KMS-11 (cell line): Measurements from ENCODE around the gene ZAR1.

Experiments used
- H2AFZ ChIP-seq: fragments of 200-600 bp; sonication (generic); 2 replicates; pipeline ENCODE4 v1.6.1; 2016; ENCODE audit warnings: antibody characterized with exemption, mixed run types, low read depth
- H3K27ac ChIP-seq: fragments of 200-600 bp; sonication (generic); 2 replicates; pipeline ENCODE4 v1.6.1; 2016; ENCODE audit warnings: mild to moderate bottlenecking, mixed run types
- H3K27me3 ChIP-seq: fragments of 200-600 bp; sonication (generic); 2 replicates; pipeline ENCODE4 v1.6.1; 2017; ENCODE audit warnings: mild to moderate bottlenecking, low read depth, mixed run types, moderate library complexity; ENCODE audit not compliant: insufficient read depth
- H3K36me3 ChIP-seq: fragments of 200-600 bp; sonication (generic); 2 replicates; pipeline ENCODE4 v1.6.1; 2017; ENCODE audit warnings: mild to moderate bottlenecking, mixed run types; ENCODE audit not compliant: insufficient read depth
- H3K4me1 ChIP-seq: fragments of 200-600 bp; sonication (generic); 2 replicates; pipeline ENCODE4 v1.6.1; 2016; ENCODE audit warnings: mild to moderate bottlenecking, low read depth, mixed run types; ENCODE audit not compliant: poor library complexity, severe bottlenecking
- H3K4me2 ChIP-seq: fragments of 200-600 bp; sonication (generic); 2 replicates; pipeline ENCODE4 v1.7.0; 2016; ENCODE audit warnings: mild to moderate bottlenecking, mixed run types
- H3K4me3 ChIP-seq: fragments of 200-600 bp; sonication (generic); IDR thresholded peaks from 2 replicates; pipeline ENCODE4 v1.6.1; 2017; ENCODE audit warnings: low read depth, low read length, mixed read lengths; ENCODE audit not compliant: insufficient read depth
- H3K79me2 ChIP-seq: fragments of 200-600 bp; sonication (generic); 2 replicates; pipeline ENCODE4 v1.6.1; 2016; ENCODE audit warnings: low read depth, mixed run types; ENCODE audit not compliant: insufficient read depth
- H3K9ac ChIP-seq: fragments of 200-600 bp; sonication (generic); 2 replicates; pipeline ENCODE4 v1.6.1; 2016; ENCODE audit warnings: mild to moderate bottlenecking, mixed run types
- H4K20me1 ChIP-seq: fragments of 200-600 bp; sonication (generic); 2 replicates; pipeline ENCODE4 v1.6.1; 2016; ENCODE audit warnings: mild to moderate bottlenecking, mixed run types; ENCODE audit not compliant: insufficient read depth
- TF ChIP-seq, protein P1 (sequence below): fragments of 200-600 bp; sonication (generic); conservative IDR thresholded peaks from 2 replicates; pipeline ENCODE4 v1.6.1; 2017; ENCODE audit warnings: low read depth, mild to moderate bottlenecking, antibody characterized with exemption, low read length, moderate library complexity, mixed read lengths

Gene ZAR1

GRCh38 chr4:48472794-48473193 lies 17.3 kb upstream of the ZAR1 start:
- Histone ChIP-seq H3K4me1 (peaks cover 17% of the 10 kb centered on the region), H3K9ac (no peak overlapping the region), H3K4me3 (no peak overlapping the region), H3K79me2 (no peaks in the 10 kb centered on the region), H3K4me2 (no peak overlapping the region), H2AFZ (no peak overlapping the region), H3K27ac (no peak overlapping the region), H3K36me3 (no peaks in the 10 kb centered on the region), H3K27me3 (no peaks in the 10 kb centered on the region), H4K20me1 (no peaks in the 10 kb centered on the region)
- TF ChIP-seq, protein P1, sequence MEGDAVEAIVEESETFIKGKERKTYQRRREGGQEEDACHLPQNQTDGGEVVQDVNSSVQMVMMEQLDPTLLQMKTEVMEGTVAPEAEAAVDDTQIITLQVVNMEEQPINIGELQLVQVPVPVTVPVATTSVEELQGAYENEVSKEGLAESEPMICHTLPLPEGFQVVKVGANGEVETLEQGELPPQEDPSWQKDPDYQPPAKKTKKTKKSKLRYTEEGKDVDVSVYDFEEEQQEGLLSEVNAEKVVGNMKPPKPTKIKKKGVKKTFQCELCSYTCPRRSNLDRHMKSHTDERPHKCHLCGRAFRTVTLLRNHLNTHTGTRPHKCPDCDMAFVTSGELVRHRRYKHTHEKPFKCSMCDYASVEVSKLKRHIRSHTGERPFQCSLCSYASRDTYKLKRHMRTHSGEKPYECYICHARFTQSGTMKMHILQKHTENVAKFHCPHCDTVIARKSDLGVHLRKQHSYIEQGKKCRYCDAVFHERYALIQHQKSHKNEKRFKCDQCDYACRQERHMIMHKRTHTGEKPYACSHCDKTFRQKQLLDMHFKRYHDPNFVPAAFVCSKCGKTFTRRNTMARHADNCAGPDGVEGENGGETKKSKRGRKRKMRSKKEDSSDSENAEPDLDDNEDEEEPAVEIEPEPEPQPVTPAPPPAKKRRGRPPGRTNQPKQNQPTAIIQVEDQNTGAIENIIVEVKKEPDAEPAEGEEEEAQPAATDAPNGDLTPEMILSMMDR, result no peak

- Histone ChIP-seq H2AFZ (no peak overlapping the region), H3K27ac (no peak overlapping the region), H4K20me1 (no peaks in the 10 kb centered on the region), H3K79me2 (no peaks in the 10 kb centered on the region), H3K9ac (no peak overlapping the region), H3K27me3 (no peaks in the 10 kb centered on the region), H3K36me3 (no peaks in the 10 kb centered on the region), H3K4me2 (no peak overlapping the region), H3K4me1 (peaks cover 5% of the 10 kb centered on the region), H3K4me3 (no peak overlapping the region)
- TF ChIP-seq, protein P1, result no peak
These were observed 14.3 kb upstream of the ZAR1 start for GRCh38 chr4:48475770-48476169.

GRCh38 chr4:48478273-48478672 lies 11.8 kb upstream of the ZAR1 start:
- Histone ChIP-seq H3K9ac (no peak overlapping the region), H2AFZ (no peak overlapping the region), H4K20me1 (no peaks in the 10 kb centered on the region), H3K4me1 (no peaks in the 10 kb centered on the region), H3K27me3 (no peaks in the 10 kb centered on the region), H3K4me3 (no peak overlapping the region), H3K4me2 (no peak overlapping the region), H3K79me2 (no peaks in the 10 kb centered on the region), H3K36me3 (no peaks in the 10 kb centered on the region), H3K27ac (no peak overlapping the region)
- TF ChIP-seq, protein P1, result no peak

DNA sequence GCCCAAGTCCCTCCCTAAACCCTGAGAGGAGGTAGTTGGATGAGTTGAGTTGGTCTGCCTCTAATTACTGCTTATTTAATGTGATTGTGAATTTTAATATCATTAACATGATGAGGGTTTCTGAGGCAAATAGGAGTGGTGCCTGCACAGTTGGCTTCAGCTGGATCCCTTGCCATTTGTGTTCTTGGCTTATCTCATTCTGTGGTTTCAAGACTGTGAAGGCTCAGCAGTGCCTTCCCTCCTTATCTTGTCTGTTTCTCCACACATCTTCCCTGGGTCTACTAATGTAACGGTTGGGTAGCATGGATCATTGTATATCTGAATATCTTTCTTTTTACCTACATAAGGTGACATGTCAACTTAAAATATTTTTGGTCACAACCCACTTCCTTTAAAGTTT lies 8.5 kb upstream of the ZAR1 start:
- Histone ChIP-seq H3K27me3 (no peaks in the 10 kb centered on the region), H2AFZ (no peak overlapping the region), H3K4me2 (no peak overlapping the region), H4K20me1 (no peaks in the 10 kb centered on the region), H3K36me3 (no peaks in the 10 kb centered on the region), H3K9ac (no peak overlapping the region), H3K27ac (no peak overlapping the region), H3K4me3 (no peak overlapping the region), H3K79me2 (no peaks in the 10 kb centered on the region), H3K4me1 (no peaks in the 10 kb centered on the region)
- TF ChIP-seq, protein P1, result no peak
